ENCODE data around the gene SIRT1. TPM values are rescaled to one million over a fixed set of nuclear protein-coding genes. Genes with fewer than 3 reads are reported as not detected.

The SIRT1 gene
- total RNA-seq, 2 donors from 2014 or later = 30.2 to 36.7 TPM

DNA sequence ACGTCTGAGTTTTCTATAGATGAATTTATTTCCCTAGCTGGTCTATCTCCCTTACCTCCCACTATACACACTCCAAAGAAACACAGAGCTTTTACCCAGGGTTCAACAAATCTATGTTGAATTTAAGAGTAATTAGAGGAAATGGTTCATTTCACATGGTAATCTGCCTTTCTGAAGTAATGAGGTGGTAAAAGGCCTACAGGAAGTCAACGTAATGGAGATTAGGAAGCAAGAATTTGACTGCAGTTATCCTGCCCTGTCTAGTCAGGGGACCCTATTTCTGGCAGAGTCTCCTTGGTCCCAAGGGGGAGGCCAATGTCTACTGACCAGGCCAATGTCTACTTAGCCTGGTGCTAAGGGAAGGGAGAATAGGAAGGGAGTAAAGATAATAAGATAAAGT, 21.4 kb upstream of the SIRT1 start:
- H3K27ac ChIP-seq (ENCODE audit: low read depth, low read length) = no peak overlapping the region
- Mint-ChIP-seq H3K4me3 (no peak overlapping the region), H3K4me1 (peaks cover 17% of the 10 kb centered on the region), H3K27ac (no peak overlapping the region), H3K27me3 (ENCODE audit: insufficient read depth) (no peaks in the 10 kb centered on the region), H3K9me3 (peaks cover 1% of the 10 kb centered on the region), H3K36me3 (ENCODE audit: low read depth) (no peaks in the 10 kb centered on the region)
- TF ChIP-seq, protein P1, sequence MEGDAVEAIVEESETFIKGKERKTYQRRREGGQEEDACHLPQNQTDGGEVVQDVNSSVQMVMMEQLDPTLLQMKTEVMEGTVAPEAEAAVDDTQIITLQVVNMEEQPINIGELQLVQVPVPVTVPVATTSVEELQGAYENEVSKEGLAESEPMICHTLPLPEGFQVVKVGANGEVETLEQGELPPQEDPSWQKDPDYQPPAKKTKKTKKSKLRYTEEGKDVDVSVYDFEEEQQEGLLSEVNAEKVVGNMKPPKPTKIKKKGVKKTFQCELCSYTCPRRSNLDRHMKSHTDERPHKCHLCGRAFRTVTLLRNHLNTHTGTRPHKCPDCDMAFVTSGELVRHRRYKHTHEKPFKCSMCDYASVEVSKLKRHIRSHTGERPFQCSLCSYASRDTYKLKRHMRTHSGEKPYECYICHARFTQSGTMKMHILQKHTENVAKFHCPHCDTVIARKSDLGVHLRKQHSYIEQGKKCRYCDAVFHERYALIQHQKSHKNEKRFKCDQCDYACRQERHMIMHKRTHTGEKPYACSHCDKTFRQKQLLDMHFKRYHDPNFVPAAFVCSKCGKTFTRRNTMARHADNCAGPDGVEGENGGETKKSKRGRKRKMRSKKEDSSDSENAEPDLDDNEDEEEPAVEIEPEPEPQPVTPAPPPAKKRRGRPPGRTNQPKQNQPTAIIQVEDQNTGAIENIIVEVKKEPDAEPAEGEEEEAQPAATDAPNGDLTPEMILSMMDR (conservative IDR thresholded peaks at IDR 0.05) = no peak
- no peak for DNase-seq
- 66 to 71% methylated on average over 1 of the region's 2 CpGs for WGBS, 2 experiments (ENCODE audit: insufficient coverage in 1 of 2, insufficient read length in 1 of 2)
- H3K27me3 ChIP-seq (ENCODE audit: control insufficient read depth, insufficient read depth, low read length, poor library complexity, severe bottlenecking) = no peaks in the 10 kb centered on the region
- no peak overlapping the region for H3K9ac ChIP-seq (ENCODE audit: extremely low read depth, low read length, poor library complexity, severe bottlenecking)
- no peaks in the 10 kb centered on the region for H3K9me3 ChIP-seq (ENCODE audit: control insufficient read depth, low read length)
- peaks cover 6% of the 10 kb centered on the region for H3K4me1 ChIP-seq (ENCODE audit: control insufficient read depth, insufficient read depth, low read length)
- no peaks in the 10 kb centered on the region for H3K36me3 ChIP-seq (ENCODE audit: control insufficient read depth, insufficient read depth, low read length)
- H3K4me3 ChIP-seq (ENCODE audit: low read length) = no peak overlapping the region

DNA sequence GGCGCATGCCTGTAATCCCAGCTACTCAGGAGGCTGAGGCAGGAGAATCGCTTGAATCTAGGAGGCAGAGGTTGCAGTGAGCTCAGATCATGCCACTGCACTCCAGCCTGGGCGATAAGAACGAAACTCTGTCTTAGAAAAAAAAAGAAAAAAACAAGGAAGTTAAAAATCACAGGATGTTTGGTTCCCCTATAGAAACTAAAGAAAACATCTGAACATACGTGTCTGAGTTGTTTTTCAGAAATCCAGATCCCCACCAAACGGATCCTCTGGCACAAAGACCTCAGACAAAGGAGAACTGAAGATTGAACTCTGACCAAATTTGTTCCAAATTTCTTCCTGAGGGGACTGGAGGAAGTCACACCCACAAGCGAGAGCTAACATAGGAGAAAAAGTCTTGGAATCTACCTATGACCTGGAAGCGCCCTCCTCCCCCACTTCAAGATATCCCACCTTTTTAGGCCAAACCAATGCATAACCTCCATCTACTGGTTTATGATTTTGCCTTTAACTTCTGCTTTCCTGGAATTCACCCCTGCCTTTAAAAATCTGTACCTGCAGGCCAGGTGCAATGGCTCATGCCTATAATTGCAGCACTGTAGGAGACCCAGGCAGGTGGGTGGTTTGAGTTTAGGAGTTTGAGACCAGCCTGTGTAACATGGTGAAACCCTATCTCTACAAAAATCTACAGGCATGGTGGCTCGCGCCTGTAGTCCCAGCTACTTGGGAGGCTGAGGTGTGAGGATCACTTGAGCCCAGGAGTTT, 19.7 kb upstream of the SIRT1 start:
- H3K4me3 ChIP-seq (ENCODE audit: low read length) = no peak overlapping the region
- H3K27ac ChIP-seq (ENCODE audit: low read depth, low read length) = no peak overlapping the region
- DNase-seq = no peak
- no peaks in the 10 kb centered on the region for H3K9me3 ChIP-seq (ENCODE audit: control insufficient read depth, low read length)
- H3K4me1 ChIP-seq (ENCODE audit: control insufficient read depth, insufficient read depth, low read length) = peaks cover 6% of the 10 kb centered on the region
- Mint-ChIP-seq H3K36me3 (ENCODE audit: low read depth) (no peaks in the 10 kb centered on the region), H3K27me3 (ENCODE audit: insufficient read depth) (no peaks in the 10 kb centered on the region), H3K4me3 (no peak overlapping the region), H3K9me3 (no peaks in the 10 kb centered on the region), H3K27ac (no peak overlapping the region), H3K4me1 (peaks cover 17% of the 10 kb centered on the region)
- H3K36me3 ChIP-seq (ENCODE audit: control insufficient read depth, insufficient read depth, low read length) = no peaks in the 10 kb centered on the region
- 94 to 95% methylated on average over 6 to 10 of the region's 10 CpGs for WGBS, 2 experiments (ENCODE audit: insufficient coverage in 1 of 2, insufficient read length in 1 of 2)
- H3K27me3 ChIP-seq (ENCODE audit: control insufficient read depth, insufficient read depth, low read length, poor library complexity, severe bottlenecking) = no peaks in the 10 kb centered on the region
- H3K9ac ChIP-seq (ENCODE audit: extremely low read depth, low read length, poor library complexity, severe bottlenecking) = no peak overlapping the region
- TF ChIP-seq, protein P1 (conservative IDR thresholded peaks at IDR 0.05) = no peak

DNA sequence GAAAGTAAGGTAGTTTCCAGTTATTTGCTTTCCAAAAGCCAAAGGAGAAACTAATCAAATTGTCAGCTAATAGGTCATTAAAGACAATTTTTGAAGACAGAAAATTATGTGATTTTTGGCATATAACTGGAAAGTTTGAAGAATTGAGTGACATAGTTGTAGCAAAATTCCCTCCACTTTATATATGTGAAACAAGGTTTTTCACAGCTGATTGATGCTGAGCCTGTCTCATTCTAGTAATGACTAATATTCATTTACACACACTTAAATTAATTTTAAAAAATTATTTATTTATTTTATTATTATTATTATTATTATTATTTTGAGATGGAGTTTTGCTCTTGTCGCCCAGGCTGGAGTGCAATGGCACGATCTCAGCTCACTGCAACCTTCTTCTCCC, 16.3 kb upstream of the SIRT1 start:
- H3K4me1 Mint-ChIP-seq = peaks cover 2% of the 10 kb centered on the region
- 88 to 93% methylated on average over 2 of the region's 2 CpGs for WGBS, 2 experiments (ENCODE audit: insufficient coverage in 1 of 2, insufficient read length in 1 of 2)
- TF ChIP-seq, protein P1 (conservative IDR thresholded peaks at IDR 0.05) = no peak

More for the DNA sequence above, 16.3 kb upstream of the SIRT1 start:
- H3K36me3 Mint-ChIP-seq (ENCODE audit: low read depth) = no peaks in the 10 kb centered on the region
- Histone ChIP-seq H3K36me3 (ENCODE audit: control insufficient read depth, insufficient read depth, low read length) (no peaks in the 10 kb centered on the region), H3K27ac (ENCODE audit: low read depth, low read length) (no peak overlapping the region), H3K9me3 (ENCODE audit: control insufficient read depth, low read length) (no peaks in the 10 kb centered on the region), H3K4me3 (ENCODE audit: low read length) (no peak overlapping the region), H3K27me3 (ENCODE audit: control insufficient read depth, insufficient read depth, low read length, poor library complexity, severe bottlenecking) (no peaks in the 10 kb centered on the region), H3K9ac (ENCODE audit: extremely low read depth, low read length, poor library complexity, severe bottlenecking) (no peak overlapping the region), H3K4me1 (ENCODE audit: control insufficient read depth, insufficient read depth, low read length) (no peaks in the 10 kb centered on the region)
- no peaks in the 10 kb centered on the region for H3K27me3 Mint-ChIP-seq (ENCODE audit: insufficient read depth)
- no peak for DNase-seq
- H3K27ac Mint-ChIP-seq = no peak overlapping the region
- H3K4me3 Mint-ChIP-seq = no peak overlapping the region
- no peaks in the 10 kb centered on the region for H3K9me3 Mint-ChIP-seq

All from endodermal cell (in vitro differentiated cells).